IMR-90 (cell line): ENCODE data around the gene LMNTD2. TPM values are rescaled to one million over a fixed set of nuclear protein-coding genes. Genes with fewer than 3 reads are reported as not detected.

Experiments
- ATAC-seq: fragments of 200-7000 bp; cut with Tn5 transposase; 2 replicates; pipeline ENCODE4 v1.9.1; 2020; ENCODE audit warnings: low read depth, mild to moderate bottlenecking, moderate library complexity
- BruUV-seq: library from RNA; stranded (reverse); fragments of 400-500 nt; replicated peaks from 2 replicates; lab custom pipeline; 2021; lab: Mats Ljungman, UMichigan
- CTCF ChIA-PET: fragments of 300-600 bp; formaldehyde crosslinking; extraction: SDS; loops from one replicate; lab custom pipeline; 2021; ENCODE audit warnings: antibody characterized with exemption; lab: Yijun Ruan, JAX
- POLR2A ChIA-PET: fragments of 300-600 bp; sonication (Branson Sonifier 250); formaldehyde crosslinking; loops from one replicate; lab custom pipeline; 2022; ENCODE audit warnings: antibody characterized with exemption; ENCODE audit not compliant: unreplicated experiment; lab: Charles Lee
- DNase-seq: peaks from one replicate; pipeline ENCODE4 v3.0.0; 2013
- H2AFZ ChIP-seq: replicated peaks from 2 replicates; pipeline ENCODE3; 2013; ENCODE audit warnings: low read length, mild to moderate bottlenecking; ENCODE audit not compliant: poor library complexity
- H2AK5ac ChIP-seq: 2 replicates; pipeline ENCODE4 v1.6.1; 2013; ENCODE audit warnings: low read depth, low read length, inconsistent platforms
- H2AK9ac ChIP-seq: replicated peaks from 2 replicates; pipeline ENCODE3; 2013; ENCODE audit warnings: mild to moderate bottlenecking, low read depth, low read length, moderate library complexity; ENCODE audit not compliant: poor library complexity
- H2BK120ac ChIP-seq: 2 replicates; pipeline ENCODE4 v1.6.1; 2013; ENCODE audit warnings: low read depth, low read length, inconsistent platforms
- H2BK15ac ChIP-seq: 3 replicates; pipeline ENCODE4 v1.6.1; 2013; ENCODE audit warnings: low read depth, low read length, inconsistent platforms
- H2BK20ac ChIP-seq: 2 replicates; pipeline ENCODE4 v1.6.1; 2013; ENCODE audit warnings: low read depth, mild to moderate bottlenecking, inconsistent platforms, low read length, moderate library complexity
- H2BK5ac ChIP-seq: 2 replicates; pipeline ENCODE4 v1.6.1; 2013; ENCODE audit warnings: mild to moderate bottlenecking, low read depth, low read length, inconsistent platforms; ENCODE audit not compliant: poor library complexity, severe bottlenecking
- H3K14ac ChIP-seq: replicated peaks from 2 replicates; pipeline ENCODE4 v1.6.1; 2013; ENCODE audit warnings: low read depth, low read length, inconsistent platforms
- H3K18ac ChIP-seq: 2 replicates; pipeline ENCODE4 v1.6.1; 2013; ENCODE audit warnings: low read depth, low read length, control low read depth
- H3K23ac ChIP-seq: 2 replicates; pipeline ENCODE4 v1.6.1; 2013; ENCODE audit warnings: low read depth, low read length, inconsistent platforms
- H3K27ac ChIP-seq: 2 replicates; pipeline ENCODE4 v1.5.1; 2013; ENCODE audit warnings: mild to moderate bottlenecking, control low read depth, low read length; ENCODE audit not compliant: insufficient read depth
- H3K27me3 ChIP-seq: 2 replicates; pipeline ENCODE4 v1.6.1; 2013; ENCODE audit warnings: low read length; ENCODE audit not compliant: control insufficient read depth, insufficient read depth
- H3K36me3 ChIP-seq: 2 replicates; pipeline ENCODE4 v1.6.1; 2013; ENCODE audit warnings: low read length, mixed read lengths; ENCODE audit not compliant: control insufficient read depth, insufficient read depth
- H3K4ac ChIP-seq: 2 replicates; pipeline ENCODE4 v1.6.1; 2013; ENCODE audit warnings: low read depth, low read length, inconsistent platforms
- H3K4me1 ChIP-seq: 2 replicates; pipeline ENCODE4 v1.6.1; 2013; ENCODE audit warnings: low read length, mixed read lengths; ENCODE audit not compliant: control insufficient read depth, insufficient read depth
- H3K4me2 ChIP-seq: 2 replicates; pipeline ENCODE4 v1.6.1; 2013; ENCODE audit warnings: low read depth, mild to moderate bottlenecking, control low read depth, low read length, moderate library complexity
- H3K4me3 ChIP-seq: 2 replicates; pipeline ENCODE4 v1.5.1; 2013; ENCODE audit warnings: low read depth, mild to moderate bottlenecking, control low read depth, low read length, moderate library complexity; ENCODE audit not compliant: insufficient read depth
- H3K56ac ChIP-seq: 2 replicates; pipeline ENCODE4 v1.6.1; 2013; ENCODE audit warnings: low read length, inconsistent platforms; ENCODE audit not compliant: insufficient read depth; ENCODE audit errors: extremely low read depth
- H3K79me1 ChIP-seq, 2 experiments: 2 replicates each; pipeline ENCODE4 v1.6.1; 2013; ENCODE audit warnings: low read length in 2 of 2, inconsistent platforms in 1 of 2, low read depth in 1 of 2
- H3K9ac ChIP-seq: 2 replicates; pipeline ENCODE4 v1.6.1; 2013; ENCODE audit warnings: low read depth, low read length, control low read depth
- H3K9me1 ChIP-seq: 2 replicates; pipeline ENCODE4 v1.6.1; 2013; ENCODE audit warnings: low read length, inconsistent platforms; ENCODE audit not compliant: insufficient read depth
- H3K9me3 ChIP-seq: 2 replicates; pipeline ENCODE4 v1.6.1; 2013; ENCODE audit warnings: low read length; ENCODE audit not compliant: control insufficient read depth, insufficient read depth
- H4K20me1 ChIP-seq: 2 replicates; pipeline ENCODE4 v1.6.1; 2013; ENCODE audit warnings: low read length, inconsistent platforms; ENCODE audit not compliant: insufficient read depth
- H4K5ac ChIP-seq: 2 replicates; pipeline ENCODE4 v1.6.1; 2013; ENCODE audit warnings: mild to moderate bottlenecking, low read depth, low read length, control low read depth
- H4K8ac ChIP-seq, 2 experiments: 2 replicates each; pipeline ENCODE4 v1.6.1; 2013; ENCODE audit warnings: low read depth in 2 of 2, low read length in 2 of 2, control low read depth in 1 of 2, inconsistent platforms in 1 of 2
- H4K91ac ChIP-seq: 2 replicates; pipeline ENCODE4 v1.6.1; 2013; ENCODE audit warnings: low read depth, low read length, inconsistent platforms; ENCODE audit not compliant: insufficient read depth
- CEBPB ChIP-seq: IDR thresholded peaks from 2 replicates; pipeline ENCODE4 v1.6.1; 2012; ENCODE audit warnings: low read depth, low read length, improper control_type of control experiment
- ELK1 ChIP-seq: fragments of 150-350 bp; IDR thresholded peaks from 2 replicates; pipeline ENCODE4 v1.6.1; 2016; ENCODE audit warnings: low read depth, mild to moderate bottlenecking, low read length, moderate library complexity, borderline replicate concordance
- FOS ChIP-seq: fragments of 150-350 bp; IDR thresholded peaks from 2 replicates; pipeline ENCODE4 v1.6.1; 2016; ENCODE audit warnings: low read depth, low read length
- MAFK ChIP-seq: IDR thresholded peaks from 2 replicates; pipeline ENCODE4 v1.6.1; 2012; ENCODE audit warnings: low read depth, low read length, improper control_type of control experiment
- MAZ ChIP-seq: IDR thresholded peaks from 2 replicates; pipeline ENCODE4 v1.6.1; 2012; ENCODE audit warnings: low read depth, mild to moderate bottlenecking, low read length, improper control_type of control experiment, moderate library complexity, borderline replicate concordance
- MXI1 ChIP-seq: IDR thresholded peaks from 2 replicates; pipeline ENCODE4 v1.6.1; 2012; ENCODE audit warnings: low read depth, mild to moderate bottlenecking, low read length, moderate library complexity, borderline replicate concordance
- NFE2L2 ChIP-seq: fragments of 150-350 bp; IDR thresholded peaks from 2 replicates; pipeline ENCODE4 v1.6.1; 2016; ENCODE audit warnings: low read depth, mild to moderate bottlenecking, low read length
- POLR2A ChIP-seq: IDR thresholded peaks from 2 replicates; pipeline ENCODE4 v1.6.1; 2012; ENCODE audit warnings: mild to moderate bottlenecking, low read depth, low read length
- RAD21 ChIP-seq: IDR thresholded peaks from 2 replicates; pipeline ENCODE4 v1.6.1; 2012; ENCODE audit warnings: low read length, improper control_type of control experiment
- RCOR1 ChIP-seq: IDR thresholded peaks from 2 replicates; pipeline ENCODE4 v1.6.1; 2012; ENCODE audit warnings: mild to moderate bottlenecking, low read length, improper control_type of control experiment; ENCODE audit not compliant: insufficient replicate concordance
- RFX5 ChIP-seq: IDR thresholded peaks from 2 replicates; pipeline ENCODE4 v1.8.0; 2012; ENCODE audit warnings: low read depth, mild to moderate bottlenecking, low read length, moderate library complexity
- SMC3 ChIP-seq: fragments of 150-350 bp; IDR thresholded peaks from 2 replicates; pipeline ENCODE4 v1.6.1; 2016; ENCODE audit warnings: low read depth, mild to moderate bottlenecking, antibody characterized with exemption, low read length, moderate library complexity
- USF2 ChIP-seq: fragments of 150-350 bp; IDR thresholded peaks from 2 replicates; pipeline ENCODE4 v1.6.1; 2017; ENCODE audit warnings: mild to moderate bottlenecking, antibody characterized with exemption, low read length, low read depth
- WGBS, 2 experiments: methylation state at CpG; one replicate each; pipeline versions ENCODE4 v1.1.5 to v1.1.7; 2013; ENCODE audit warnings: missing lambda C conversion rate in 2 of 2; ENCODE audit not compliant: insufficient read length in 1 of 2; ENCODE audit errors: extremely low coverage in 2 of 2; 5-methylcytosine and 5-hydroxymethylcytosine counted together
- dilution Hi-C: fragments of 300-500 bp; cut with HindIII; formaldehyde crosslinking; loops from one replicate; pipeline ENCODE4 v1.14.3; 2018; ENCODE audit warnings: low sequenced_read_pairs; ENCODE audit not compliant: unreplicated experiment
- in situ Hi-C: fragments of 300-500 bp; cut with MboI; formaldehyde crosslinking; loops from 3 replicates; pipeline ENCODE4 v1.14.3; 2019; ENCODE audit warnings: low sequenced_read_pairs, inconsistent platforms, mixed read lengths
- intact Hi-C: fragments of 100-400 bp; cut with micrococcal nuclease; formaldehyde crosslinking; loops from 2 replicates; pipeline ENCODE4 v1.10.0; 2022
- polyA plus RNA-seq, 3 experiments: library from polyadenylated mRNA; depleted of rRNA; stranded (reverse); fragments of >200 nt; gene quantifications; 2 replicates each; pipeline ENCODE4 v1.2.3, GENCODE V29; 2012; ENCODE audit warnings: low replicate concordance in 1 of 3
- total RNA-seq: library from RNA; depleted of rRNA; stranded (reverse); fragments of >200 nt; gene quantifications from 2 replicates; pipeline ENCODE4 v1.2.3, GENCODE V29; 2012
- TF ChIP-seq, protein P1 (sequence below): conservative IDR thresholded peaks from 2 replicates; pipeline ENCODE4 v1.5.1; 2012; ENCODE audit warnings: mild to moderate bottlenecking, low read depth, low read length, improper control_type of control experiment

LMNTD2 gene
- total and polyA plus RNA-seq, 2 of the 4 experiments (the other 2 are of a cell fraction): 0.18 to 1.3 TPM

DNA sequence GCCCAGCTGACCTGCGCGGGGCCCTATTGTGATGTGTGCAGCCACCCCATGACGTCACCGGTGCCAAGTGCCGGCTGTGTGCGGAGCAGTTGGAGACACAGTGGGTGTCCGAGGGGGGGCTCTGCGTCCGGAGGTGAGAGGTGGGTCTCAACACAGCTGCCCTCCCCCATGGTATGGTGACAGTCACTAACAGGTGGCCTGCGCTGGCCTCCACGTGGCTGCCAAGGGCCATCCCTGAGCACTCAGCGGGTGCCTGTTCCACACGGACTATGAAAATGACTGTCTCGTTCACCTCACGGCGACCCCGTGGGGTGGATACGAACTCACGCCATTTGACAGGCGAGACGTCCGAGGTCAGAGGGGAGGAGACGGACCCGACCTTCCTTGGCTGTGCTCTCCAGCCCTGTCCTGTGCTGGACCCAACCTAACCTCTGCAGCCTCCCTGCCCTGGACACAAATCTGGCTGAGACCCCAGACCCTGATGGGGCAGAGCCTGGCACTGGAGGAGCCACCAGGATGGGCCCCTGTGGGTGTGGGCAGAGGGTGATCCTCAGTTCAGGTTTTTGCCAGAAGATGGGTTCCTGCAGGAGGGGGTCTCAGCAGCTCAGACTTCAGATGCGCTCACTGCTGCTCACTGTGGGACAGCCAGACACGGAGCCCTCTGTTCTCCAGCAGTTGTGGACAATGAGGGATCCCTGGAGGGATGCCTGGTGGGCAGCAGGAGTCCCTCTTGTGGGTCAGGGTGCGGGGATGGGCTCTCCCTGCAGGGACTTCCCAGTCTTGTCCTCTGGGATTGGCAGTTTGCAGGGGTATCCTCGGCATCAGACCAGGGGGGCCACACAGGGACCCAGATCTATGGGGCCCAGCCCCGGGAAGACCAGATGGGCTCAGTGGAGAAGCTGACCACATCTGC, 31.5 kb downstream of the LMNTD2 start:
- Histone ChIP-seq H2BK15ac (no peak overlapping the region), H3K23ac (no peak overlapping the region), H4K20me1 (peaks cover 16% of the 10 kb centered on the region), H3K36me3 (peaks cover 24% of the 10 kb centered on the region; the same call in 1 of the 2 replicates), H3K56ac (no peak overlapping the region), H4K8ac (no peak overlapping the region), H2BK5ac (no peak overlapping the region), H2AK9ac (peak overlapping the region; percentile 42), H3K18ac (no peak overlapping the region), H3K9ac (no peak overlapping the region), H3K79me1 (peaks cover 0 to 15% of the 10 kb centered on the region in 2 experiments; a peak in 3 of 4 replicates), H3K27ac (no peak overlapping the region), H2BK120ac (no peak overlapping the region), H3K9me1 (no peaks in the 10 kb centered on the region), H2AK5ac (no peak overlapping the region), H4K91ac (no peak overlapping the region), H3K9me3 (no peaks in the 10 kb centered on the region), H4K5ac (no peak overlapping the region), H2BK20ac (no peak overlapping the region), H2AFZ (peak overlapping the region; percentile 43), H3K4ac (no peak overlapping the region), H3K4me3 (no peak overlapping the region), H3K27me3 (no peaks in the 10 kb centered on the region), H3K4me2 (no peak overlapping the region), H3K4me1 (0 out of 2 replicates have a peak, but pooled peaks cover 2% of the 10 kb centered on the region), H3K14ac (no peak overlapping the region)
- ChIA-PET CTCF (interaction anchor here (1.0 kb wide), 1 partner anchor 10 kb away, joined by 3 read pairs; no protein-coding TSS in a partner anchor), POLR2A (no interaction called here)
- in situ Hi-C loops: no loop called here
- TF ChIP-seq FOS: no peak
- no peak for TF ChIP-seq SMC3
- TF ChIP-seq ELK1: no peak
- no peak for TF ChIP-seq MXI1
- no peak for TF ChIP-seq NFE2L2
- TF ChIP-seq MAFK: no peak
- TF ChIP-seq CEBPB: no peak
- no peak for TF ChIP-seq RAD21
- TF ChIP-seq POLR2A: no peak
- no peak for TF ChIP-seq RFX5
- TF ChIP-seq, protein P1, sequence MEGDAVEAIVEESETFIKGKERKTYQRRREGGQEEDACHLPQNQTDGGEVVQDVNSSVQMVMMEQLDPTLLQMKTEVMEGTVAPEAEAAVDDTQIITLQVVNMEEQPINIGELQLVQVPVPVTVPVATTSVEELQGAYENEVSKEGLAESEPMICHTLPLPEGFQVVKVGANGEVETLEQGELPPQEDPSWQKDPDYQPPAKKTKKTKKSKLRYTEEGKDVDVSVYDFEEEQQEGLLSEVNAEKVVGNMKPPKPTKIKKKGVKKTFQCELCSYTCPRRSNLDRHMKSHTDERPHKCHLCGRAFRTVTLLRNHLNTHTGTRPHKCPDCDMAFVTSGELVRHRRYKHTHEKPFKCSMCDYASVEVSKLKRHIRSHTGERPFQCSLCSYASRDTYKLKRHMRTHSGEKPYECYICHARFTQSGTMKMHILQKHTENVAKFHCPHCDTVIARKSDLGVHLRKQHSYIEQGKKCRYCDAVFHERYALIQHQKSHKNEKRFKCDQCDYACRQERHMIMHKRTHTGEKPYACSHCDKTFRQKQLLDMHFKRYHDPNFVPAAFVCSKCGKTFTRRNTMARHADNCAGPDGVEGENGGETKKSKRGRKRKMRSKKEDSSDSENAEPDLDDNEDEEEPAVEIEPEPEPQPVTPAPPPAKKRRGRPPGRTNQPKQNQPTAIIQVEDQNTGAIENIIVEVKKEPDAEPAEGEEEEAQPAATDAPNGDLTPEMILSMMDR: no peak
- no peak for TF ChIP-seq MAZ
- TF ChIP-seq RCOR1: no peak
- TF ChIP-seq USF2: no peak
- intact Hi-C loops: no loop called here
- dilution Hi-C loops: no loop called here
- ATAC-seq (no peak; the same call in 1 of the 2 replicates), DNase-seq (no peak)
- 66% methylated on average over 10 of the region's 29 CpGs; no CpG with 5 or more reads in 1 of the 2 experiments for WGBS, 2 experiments
- BruUV-seq: no TSS peak
